ENCODE results near the gene NUDT3.

DNA sequence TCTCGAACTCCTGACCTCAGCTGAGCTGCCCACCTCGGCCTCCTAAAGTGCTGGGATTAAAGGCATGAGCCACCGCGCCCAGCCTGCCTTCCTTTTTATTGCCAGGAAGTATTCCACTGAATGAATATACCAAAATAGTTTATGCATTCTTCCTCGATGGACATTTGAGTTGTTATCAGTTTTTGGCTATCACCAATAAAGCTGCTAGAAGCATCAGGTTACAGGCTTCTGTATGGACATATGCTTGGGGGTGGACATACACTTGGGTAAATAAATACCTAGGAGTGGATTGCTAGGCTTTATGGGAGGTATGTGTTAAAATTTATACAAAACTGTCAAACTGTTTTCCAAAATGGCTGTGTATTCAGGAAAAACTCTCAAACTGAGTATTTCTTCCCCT lies 43.4 kb upstream of the NUDT3 start:
- TF ChIP-seq ZNF274 (IDR thresholded peaks at IDR 0.05; ENCODE audit: low read depth, low read length) (no peak), SUZ12 (IDR thresholded peaks at IDR 0.05; ENCODE audit: extremely low read depth, insufficient read depth, insufficient read length) (no peak), YY1 (IDR thresholded peaks at IDR 0.05; ENCODE audit: insufficient read depth, insufficient read length) (no peak)
